ENCODE results near the gene ATE1. TPM values are rescaled to one million over a fixed set of nuclear protein-coding genes. Genes with fewer than 3 reads are reported as not detected.

ATE1 gene
- polyA plus RNA-seq, 2 of the 4 experiments (the other 2 are of a cell fraction) = 27.2 to 58.8 TPM

DNA sequence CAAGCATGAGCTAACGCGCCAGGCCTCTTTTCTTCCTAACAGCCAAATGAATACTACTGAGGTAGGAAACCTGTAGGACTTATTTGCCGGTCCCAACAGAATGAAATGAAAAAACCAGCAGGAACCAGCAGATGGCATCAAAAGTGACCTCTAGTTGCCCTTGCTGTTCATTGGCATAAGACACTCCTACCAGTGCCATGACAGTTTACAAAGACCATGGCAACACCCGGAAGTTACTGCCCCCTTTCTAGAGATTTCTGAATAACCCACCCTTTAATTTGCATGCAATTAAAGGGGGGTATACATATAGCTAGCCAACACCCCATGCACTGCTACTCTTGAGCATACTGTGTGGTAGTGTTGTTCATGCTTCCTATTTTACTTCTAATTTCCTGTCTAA lies 65.2 kb downstream of the ATE1 start:
- ChIA-PET CTCF (no interaction called here), POLR2A (no interaction called here)
- ATAC-seq (peak in 1 of 2 experiments; percentile 33; a peak in 1 of 6 replicates), FAIRE-seq (no peak), DNase-seq (ENCODE audit: low read depth in 1 of 2, low spot score in 1 of 2) (peak in 1 of 2 experiments; percentile 24)
- no peak overlapping the region for H3K27ac ChIP-seq
- TF ChIP-seq ZFP36 (IDR thresholded peaks at IDR 0.05; ENCODE audit: borderline replicate concordance, partially characterized antibody) = no peak
- peak; percentile 60; the same call in 1 of the 2 replicates for TF ChIP-seq ESRRA (IDR thresholded peaks at IDR 0.05; ENCODE audit: borderline replicate concordance, low read length)
- TF ChIP-seq CHD2 (IDR thresholded peaks at IDR 0.05; ENCODE audit: low read length, partially characterized antibody) = no peak
- no peak for TF ChIP-seq KDM5A (IDR thresholded peaks at IDR 0.05)
- WGBS (ENCODE audit: missing lambda C conversion rate) = 89% methylated on average over 4 of the region's 4 CpGs
- no peak overlapping the region for H3K4me2 ChIP-seq
- no peaks in the 10 kb centered on the region for H3K4me1 ChIP-seq
- H3K4me3 ChIP-seq = no peak overlapping the region
- no peaks in the 10 kb centered on the region for H3K9me3 ChIP-seq

DNA sequence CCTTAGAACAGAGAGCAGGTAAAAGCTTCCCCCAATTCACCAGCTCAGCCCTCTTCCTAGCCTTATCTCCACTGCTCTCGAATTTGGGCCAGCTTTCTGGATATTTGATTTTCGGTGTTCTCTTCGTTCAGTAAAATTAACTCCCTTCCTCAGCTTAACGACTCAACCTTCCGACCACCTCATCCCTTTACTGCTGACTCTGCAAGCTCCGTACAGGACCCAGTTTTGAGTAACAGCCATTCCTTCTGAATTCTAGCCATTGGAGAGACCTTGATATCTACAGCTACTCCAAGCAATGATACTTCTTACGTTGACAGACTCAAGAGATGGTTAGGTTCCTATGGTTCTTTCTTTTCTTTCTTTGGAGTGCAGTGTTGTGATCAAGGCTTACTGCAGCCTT lies 65.8 kb downstream of the ATE1 start:
- ATAC-seq (no peak), DNase-seq (ENCODE audit: low read depth in 1 of 2, low spot score in 1 of 2) (no peak), FAIRE-seq (no peak)
- peak; percentile 52 for TF ChIP-seq MAFK (IDR thresholded peaks at IDR 0.05; ENCODE audit: partially characterized antibody)
- no peak for TF ChIP-seq HOXB5 (CRISPR knock-in tag; IDR thresholded peaks at IDR 0.05)
- TF ChIP-seq, protein P1, sequence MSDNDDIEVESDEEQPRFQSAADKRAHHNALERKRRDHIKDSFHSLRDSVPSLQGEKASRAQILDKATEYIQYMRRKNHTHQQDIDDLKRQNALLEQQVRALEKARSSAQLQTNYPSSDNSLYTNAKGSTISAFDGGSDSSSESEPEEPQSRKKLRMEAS (IDR thresholded peaks at IDR 0.05) = no peak
- ChIA-PET POLR2A (no interaction called here), CTCF (interaction anchor here (1.0 kb wide), 1 partner anchor 15 kb away, joined by 3 read pairs; no protein-coding TSS in a partner anchor)
- 97% methylated on average over 7 of the region's 7 CpGs for WGBS (ENCODE audit: missing lambda C conversion rate)
- Histone ChIP-seq H3K4me3 (no peak overlapping the region), H3K4me2 (no peak overlapping the region), H3K4me1 (no peaks in the 10 kb centered on the region), H3K27ac (no peak overlapping the region), H3K9me3 (no peaks in the 10 kb centered on the region)

DNA sequence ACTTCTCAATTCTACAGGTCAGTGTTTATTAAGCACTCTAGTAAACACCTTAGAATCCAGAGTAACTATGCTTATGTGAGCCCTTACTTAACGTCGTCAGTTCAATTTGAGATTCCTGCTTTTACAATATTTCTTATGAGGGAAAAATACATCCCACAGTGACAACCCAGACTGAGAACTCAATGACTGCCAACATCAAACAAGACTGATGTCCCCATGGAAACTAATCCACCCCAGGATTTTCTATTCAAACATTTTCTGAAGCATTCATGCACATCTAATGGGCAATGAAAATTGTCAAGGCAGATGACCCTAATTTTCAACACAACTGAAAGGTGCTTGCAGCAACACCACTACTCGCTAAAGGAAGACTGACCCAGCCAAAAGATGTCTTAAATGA lies 67.0 kb downstream of the ATE1 start:
- H3K9me3 ChIP-seq = no peaks in the 10 kb centered on the region
- ATAC-seq = no peak
- WGBS (ENCODE audit: missing lambda C conversion rate) = 91% methylated on average over 3 of the region's 3 CpGs
- ChIA-PET POLR2A (no interaction called here), CTCF (interaction anchor here (1.1 kb wide), 1 partner anchor 24 kb away, joined by 3 read pairs; no protein-coding TSS in a partner anchor)
- TF ChIP-seq ZC3H11A (IDR thresholded peaks at IDR 0.05) (no peak), ZFP36 (IDR thresholded peaks at IDR 0.05; ENCODE audit: borderline replicate concordance, partially characterized antibody) (no peak), CHD4 (IDR thresholded peaks at IDR 0.05; ENCODE audit: borderline replicate concordance) (no peak)
- TF ChIP-seq, protein P1 (IDR thresholded peaks at IDR 0.05) = no peak
- TF ChIP-seq, protein P2, sequence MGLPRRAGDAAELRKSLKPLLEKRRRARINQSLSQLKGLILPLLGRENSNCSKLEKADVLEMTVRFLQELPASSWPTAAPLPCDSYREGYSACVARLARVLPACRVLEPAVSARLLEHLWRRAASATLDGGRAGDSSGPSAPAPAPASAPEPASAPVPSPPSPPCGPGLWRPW (IDR thresholded peaks at IDR 0.05) = no peak
- H3K4me3 ChIP-seq = no peak overlapping the region
- H3K27ac ChIP-seq = no peak overlapping the region
- no peak for DNase-seq (ENCODE audit: low read depth in 1 of 2, low spot score in 1 of 2)
- no peak overlapping the region for H3K4me2 ChIP-seq
- FAIRE-seq = no peak
- no peaks in the 10 kb centered on the region for H3K4me1 ChIP-seq

DNA sequence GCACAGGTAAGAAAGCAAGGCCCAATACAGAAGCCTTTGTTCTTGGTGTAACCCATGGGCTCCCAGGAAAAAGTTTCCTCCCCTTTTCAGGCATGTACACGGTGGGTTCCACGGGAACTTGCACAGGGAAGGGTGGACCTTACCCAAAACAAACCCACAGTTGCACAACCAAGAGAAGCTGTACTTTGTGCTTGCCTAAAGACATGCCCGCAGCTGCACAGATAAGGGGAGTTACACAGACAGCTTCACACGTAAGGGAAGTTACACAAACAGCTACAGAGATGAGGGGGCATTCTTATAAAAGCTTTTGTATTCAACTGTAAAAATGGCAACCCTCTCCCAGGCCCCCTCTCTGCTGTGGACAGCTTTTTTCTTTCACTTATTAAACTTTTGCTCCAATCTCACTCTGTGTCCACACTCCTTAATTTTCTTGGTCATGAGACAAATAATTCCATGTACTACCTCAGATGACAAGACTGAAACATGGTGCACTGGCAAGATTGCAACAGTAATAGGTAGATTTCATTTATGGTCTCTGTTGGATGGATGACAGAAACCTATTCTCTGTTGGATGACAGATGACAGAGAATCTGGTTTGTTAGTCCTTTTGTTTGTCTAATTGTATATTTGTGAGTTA lies 72.9 kb downstream of the ATE1 start:
- 89% methylated on average over 4 of the region's 4 CpGs for whole genome bisulfite sequencing (ENCODE audit: missing lambda C conversion rate)
- TF ChIP-seq, protein P3, sequence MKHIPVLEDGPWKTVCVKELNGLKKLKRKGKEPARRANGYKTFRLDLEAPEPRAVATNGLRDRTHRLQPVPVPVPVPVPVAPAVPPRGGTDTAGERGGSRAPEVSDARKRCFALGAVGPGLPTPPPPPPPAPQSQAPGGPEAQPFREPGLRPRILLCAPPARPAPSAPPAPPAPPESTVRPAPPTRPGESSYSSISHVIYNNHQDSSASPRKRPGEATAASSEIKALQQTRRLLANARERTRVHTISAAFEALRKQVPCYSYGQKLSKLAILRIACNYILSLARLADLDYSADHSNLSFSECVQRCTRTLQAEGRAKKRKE (CRISPR knock-in tag; IDR thresholded peaks at IDR 0.05; ENCODE audit: low read depth) = no peak
- TF ChIP-seq TP53 (CRISPR knock-in tag; IDR thresholded peaks at IDR 0.05) (no peak), SREBF2 (IDR thresholded peaks at IDR 0.05) (no peak), KDM1A (IDR thresholded peaks at IDR 0.05; ENCODE audit: low read depth) (no peak), RNF2 (IDR thresholded peaks at IDR 0.05; ENCODE audit: borderline replicate concordance, low read depth) (no peak), ZSCAN20 (CRISPR knock-in tag; IDR thresholded peaks at IDR 0.05) (no peak), PHF8 (IDR thresholded peaks at IDR 0.05; ENCODE audit: borderline replicate concordance, low read depth) (no peak)
- ChIA-PET POLR2A (no interaction called here), CTCF (interaction anchor here (0.7 to 2.5 kb wide), 4 partner anchors 7 to 73 kb away, joined by 3 to 5 read pairs (median 4); no protein-coding TSS in a partner anchor)
- DNase-seq (ENCODE audit: low read depth in 1 of 2, low spot score in 1 of 2) (no peak), ATAC-seq (no peak), FAIRE-seq (no peak)
- H3K4me3 ChIP-seq = no peak overlapping the region
- H3K4me2 ChIP-seq = no peak overlapping the region
- no peaks in the 10 kb centered on the region for H3K4me1 ChIP-seq
- no peak overlapping the region for H3K27ac ChIP-seq
- no peaks in the 10 kb centered on the region for H3K9me3 ChIP-seq

Measured in A549 (cell line).